H1 (cell line): ENCODE results near the gene HS1BP3. TPM values are rescaled to one million over a fixed set of nuclear protein-coding genes. Genes with fewer than 3 reads are reported as not detected.

ENCODE experiments used
- BRCA1 ChIP-seq: IDR thresholded peaks from 2 replicates; pipeline ENCODE4 v1.6.1; 2012; ENCODE audit warnings: low read depth, low read length, improper control_type of control experiment
- GABPA ChIP-seq: IDR thresholded peaks from 2 replicates; pipeline ENCODE4 v1.6.1; 2011; ENCODE audit warnings: mild to moderate bottlenecking, low read length, moderate library complexity, borderline replicate concordance; ENCODE audit not compliant: insufficient read depth
- HDAC6 ChIP-seq: IDR thresholded peaks from one replicate; pipeline ENCODE4 v1.7.1; 2012; ENCODE audit warnings: low read depth, mild to moderate bottlenecking, inconsistent platforms, low read length, moderate library complexity
- KDM4A ChIP-seq: IDR thresholded peaks from one replicate; pipeline ENCODE4 v1.7.1; 2012; ENCODE audit warnings: low read depth, mild to moderate bottlenecking, moderate library complexity, low read length, inconsistent platforms; ENCODE audit not compliant: severe bottlenecking
- POU5F1 ChIP-seq: IDR thresholded peaks from 2 replicates; pipeline ENCODE4 v1.6.1; 2011; ENCODE audit warnings: low read depth, mild to moderate bottlenecking, low read length, moderate library complexity
- ZNF274 ChIP-seq: IDR thresholded peaks from 2 replicates; pipeline ENCODE4 v1.7.0; 2012; ENCODE audit warnings: low read length, borderline replicate concordance; ENCODE audit errors: extremely low read depth
- polyA plus RNA-seq, 7 experiments: library from polyadenylated mRNA; depleted of rRNA in 3 of 7; stranded (reverse) in 5 of 7; unstranded in 2 of 7; fragments of >200 nt in 5 of 7; fragments of 200-250 nt in 2 of 7; gene quantifications; 1 replicate in 5 of 7; 2 replicates in 1 of 7; 4 replicates in 1 of 7; pipeline versions ENCODE4 v1.2.1 to v1.2.3, GENCODE V29; 2011 to 2013; ENCODE audit warnings: missing spikeins in 2 of 7, mixed read lengths in 2 of 7
- total RNA-seq: library from RNA; stranded (reverse); fragmentation: NEBNext Ultra II Directional; extraction: Animal tissue kit (Norgen Biotek cat#: 25700); gene quantifications from 2 replicates; pipeline ENCODE4 v1.2.1, GENCODE V29; 2021
- TF ChIP-seq, protein P1 (sequence below): IDR thresholded peaks from 2 replicates; pipeline ENCODE4 v1.6.1; 2012; ENCODE audit warnings: low read length, inconsistent platforms

HS1BP3 gene
- total and polyA plus RNA-seq, 2 of the 8 experiments (the other 6 are each of a cell fraction or from before 2014, with no cell fraction given) = 11.1 to 11.3 TPM

DNA sequence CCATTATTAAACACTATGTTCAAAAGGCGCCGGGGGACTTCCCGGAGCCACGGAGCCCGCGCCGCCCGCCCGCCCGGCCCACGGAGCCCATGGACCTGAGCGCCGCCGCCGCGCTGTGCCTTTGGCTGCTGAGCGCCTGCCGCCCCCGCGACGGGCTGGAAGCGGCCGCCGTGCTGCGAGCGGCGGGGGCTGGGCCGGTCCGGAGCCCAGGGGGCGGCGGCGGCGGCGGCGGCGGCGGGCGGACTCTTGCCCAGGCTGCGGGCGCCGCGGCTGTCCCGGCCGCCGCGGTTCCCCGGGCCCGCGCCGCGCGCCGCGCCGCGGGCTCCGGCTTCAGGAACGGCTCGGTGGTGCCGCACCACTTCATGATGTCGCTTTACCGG is 16.2 kb upstream of the HS1BP3 start (continued):
- no peak for TF ChIP-seq KDM4A
- no peak for TF ChIP-seq ZNF274
- TF ChIP-seq BRCA1 = no peak
- no peak for TF ChIP-seq POU5F1
- no peak for TF ChIP-seq GABPA
- TF ChIP-seq, protein P1, sequence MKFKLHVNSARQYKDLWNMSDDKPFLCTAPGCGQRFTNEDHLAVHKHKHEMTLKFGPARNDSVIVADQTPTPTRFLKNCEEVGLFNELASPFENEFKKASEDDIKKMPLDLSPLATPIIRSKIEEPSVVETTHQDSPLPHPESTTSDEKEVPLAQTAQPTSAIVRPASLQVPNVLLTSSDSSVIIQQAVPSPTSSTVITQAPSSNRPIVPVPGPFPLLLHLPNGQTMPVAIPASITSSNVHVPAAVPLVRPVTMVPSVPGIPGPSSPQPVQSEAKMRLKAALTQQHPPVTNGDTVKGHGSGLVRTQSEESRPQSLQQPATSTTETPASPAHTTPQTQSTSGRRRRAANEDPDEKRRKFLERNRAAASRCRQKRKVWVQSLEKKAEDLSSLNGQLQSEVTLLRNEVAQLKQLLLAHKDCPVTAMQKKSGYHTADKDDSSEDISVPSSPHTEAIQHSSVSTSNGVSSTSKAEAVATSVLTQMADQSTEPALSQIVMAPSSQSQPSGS = no peak
- TF ChIP-seq HDAC6 = no peak
